Endodermal cell (in vitro differentiated cells): Measurements from ENCODE around the gene TOGARAM1. TPM values are rescaled to one million over a fixed set of nuclear protein-coding genes. Genes with fewer than 3 reads are reported as not detected.
A peak's percentile ranks its signal among the peaks of the same experiment; 100 is the strongest.

Source experiments
- DNase-seq: peaks from one replicate; pipeline ENCODE4 v3.0.0-alpha.2; 2017
- H3K27ac ChIP-seq: 2 replicates; pipeline ENCODE4 v1.5.1; 2013; ENCODE audit warnings: mild to moderate bottlenecking, low read depth, low read length, moderate library complexity
- H3K27me3 ChIP-seq: 2 replicates; pipeline ENCODE4 v1.6.1; 2013; ENCODE audit warnings: mild to moderate bottlenecking, low read length, moderate library complexity; ENCODE audit not compliant: insufficient read depth, control insufficient read depth, poor library complexity, severe bottlenecking
- H3K36me3 ChIP-seq: 2 replicates; pipeline ENCODE4 v1.7.0; 2013; ENCODE audit warnings: mild to moderate bottlenecking, low read length, moderate library complexity; ENCODE audit not compliant: control insufficient read depth, insufficient read depth
- H3K4me1 ChIP-seq: one replicate; pipeline ENCODE4 v1.7.0; 2013; ENCODE audit warnings: low read length; ENCODE audit not compliant: control insufficient read depth, insufficient read depth
- H3K4me3 ChIP-seq: 2 replicates; pipeline ENCODE4 v1.5.1; 2013; ENCODE audit warnings: mild to moderate bottlenecking, low read length, moderate library complexity
- H3K9ac ChIP-seq: 2 replicates; pipeline ENCODE4 v1.6.1; 2013; ENCODE audit warnings: mild to moderate bottlenecking, low read length, moderate library complexity; ENCODE audit not compliant: poor library complexity, severe bottlenecking; ENCODE audit errors: extremely low read depth
- H3K9me3 ChIP-seq: 2 replicates; pipeline ENCODE4 v1.6.1; 2013; ENCODE audit warnings: mild to moderate bottlenecking, low read length, moderate library complexity; ENCODE audit not compliant: control insufficient read depth
- H3K27ac Mint-ChIP-seq: 2 replicates; pipeline ENCODE4 v1.8.0; 2020; ENCODE audit warnings: mixed read lengths
- H3K27me3 Mint-ChIP-seq: 2 replicates; pipeline ENCODE4 v1.8.0; 2021; ENCODE audit warnings: mild to moderate bottlenecking, mixed read lengths; ENCODE audit not compliant: insufficient read depth
- H3K36me3 Mint-ChIP-seq: 2 replicates; pipeline ENCODE4 v1.8.0; 2020; ENCODE audit warnings: low read depth, mixed read lengths
- H3K4me1 Mint-ChIP-seq: 2 replicates; pipeline ENCODE4 v1.8.0; 2020; ENCODE audit warnings: mixed read lengths
- H3K4me3 Mint-ChIP-seq: 2 replicates; pipeline ENCODE4 v1.8.0; 2020; ENCODE audit warnings: mild to moderate bottlenecking, moderate library complexity, mixed read lengths
- H3K9me3 Mint-ChIP-seq: 2 replicates; pipeline ENCODE4 v1.8.0; 2020; ENCODE audit warnings: mild to moderate bottlenecking, mixed read lengths
- CTCF ChIP-seq: fragments of 200-600 bp; sonication (generic); conservative IDR thresholded peaks from 2 replicates; pipeline ENCODE4 v1.5.0; 2021; ENCODE audit warnings: antibody characterized with exemption, mild to moderate bottlenecking
- WGBS, 2 experiments: methylation state at CpG; one replicate each; pipeline versions ENCODE4 v1.1.5 to v1.1.7; 2013; ENCODE audit warnings: missing lambda C conversion rate in 2 of 2, mixed read lengths in 1 of 2; ENCODE audit not compliant: insufficient coverage in 1 of 2, insufficient read length in 1 of 2; 5-methylcytosine and 5-hydroxymethylcytosine counted together
- total RNA-seq, 2 donors: library from RNA; stranded (reverse); fragmentation: NEBNext Ultra II Directional in 1 of 2; extraction: Animal tissue kit (Norgen Biotek cat#: 25700) in 1 of 2; gene quantifications; 2 replicates in 1 of 2; 3 replicates in 1 of 2; pipeline ENCODE4 v1.2.1, GENCODE V29; 2021

Gene TOGARAM1
- total RNA-seq, 2 donors from 2014 or later: 12.3 to 13.7 TPM

GRCh38 chr14:45123271-45123670 is 161.3 kb downstream of the TOGARAM1 start:
- TF ChIP-seq CTCF: no peak
- H3K9me3 Mint-ChIP-seq: no peaks in the 10 kb centered on the region

More at GRCh38 chr14:45123271-45123670, 161.3 kb downstream of the TOGARAM1 start:
- Histone ChIP-seq H3K4me3 (no peak overlapping the region), H3K27ac (no peak overlapping the region), H3K36me3 (peaks cover 77% of the 10 kb centered on the region), H3K9ac (no peak overlapping the region), H3K27me3 (no peaks in the 10 kb centered on the region), H3K4me1 (no peaks in the 10 kb centered on the region), H3K9me3 (no peaks in the 10 kb centered on the region)
- Mint-ChIP-seq H3K4me3 (no peak overlapping the region), H3K4me1 (no peaks in the 10 kb centered on the region), H3K36me3 (peaks cover 72% of the 10 kb centered on the region), H3K27me3 (no peaks in the 10 kb centered on the region), H3K27ac (peak overlapping the region; percentile 21)
- DNase-seq: no peak
- WGBS, 2 experiments: 97 to 100% methylated on average over 3 of the region's 3 CpGs

Other genes starting within 250 kb of the TOGARAM1 start
- 10 to 100 TPM; 18.6 to 20.3 TPM for gene KLHL28, start 243 bp upstream of the TOGARAM1 start, total RNA-seq
- 10 to 100 TPM; 50.7 to 50.8 TPM for gene PRPF39, start 121.9 kb downstream of the TOGARAM1 start, total RNA-seq
- gene FKBP3, start 172.3 kb downstream of the TOGARAM1 start, total RNA-seq: 100 to 1,000 TPM; 153 to 188 TPM
- 10 to 100 TPM; 13.1 to 15.8 TPM for gene FANCM, start 173.7 kb downstream of the TOGARAM1 start, total RNA-seq